GM23248 (cell line): ENCODE data around the gene KDM5B. TPM values are rescaled to one million over a fixed set of nuclear protein-coding genes. Genes with fewer than 3 reads are reported as not detected.

Experiments used
- DNase-seq: peaks from one replicate; pipeline ENCODE4 v3.0.0-alpha.2; 2015
- H2AFZ ChIP-seq: fragments of 200-600 bp; sonication (generic); 2 replicates; pipeline ENCODE4 v1.6.1; 2016; ENCODE audit warnings: antibody characterized with exemption
- H3F3A ChIP-seq: fragments of 200-600 bp; sonication (generic); 2 replicates; pipeline ENCODE4 v1.6.1; 2016; ENCODE audit warnings: mild to moderate bottlenecking, antibody characterized with exemption, mixed run types; ENCODE audit not compliant: insufficient read depth
- H3K27ac ChIP-seq: fragments of 200-600 bp; sonication (generic); 2 replicates; pipeline ENCODE4 v1.5.1; 2016; ENCODE audit warnings: mild to moderate bottlenecking
- H3K27me3 ChIP-seq: fragments of 200-600 bp; sonication (generic); replicated peaks from 2 replicates; pipeline ENCODE4 v1.6.1; 2016; ENCODE audit warnings: mild to moderate bottlenecking; ENCODE audit not compliant: insufficient read depth
- H3K36me3 ChIP-seq: fragments of 200-600 bp; sonication (generic); 2 replicates; pipeline ENCODE4 v1.6.1; 2016; ENCODE audit warnings: low read depth, mild to moderate bottlenecking
- H3K4me1 ChIP-seq: fragments of 200-600 bp; sonication (generic); 2 replicates; pipeline ENCODE4 v1.6.1; 2016; ENCODE audit warnings: mild to moderate bottlenecking; ENCODE audit not compliant: insufficient read depth
- H3K4me2 ChIP-seq: fragments of 200-600 bp; sonication (generic); one replicate; pipeline ENCODE4 v1.6.1; 2016; ENCODE audit warnings: mild to moderate bottlenecking; ENCODE audit not compliant: unreplicated experiment
- H3K4me3 ChIP-seq: fragments of 200-600 bp; sonication (generic); 2 replicates; pipeline ENCODE4 v1.5.1; 2016; ENCODE audit warnings: mild to moderate bottlenecking
- H3K79me2 ChIP-seq: fragments of 200-600 bp; sonication (generic); 2 replicates; pipeline ENCODE4 v1.6.1; 2016; ENCODE audit warnings: mild to moderate bottlenecking; ENCODE audit not compliant: insufficient read depth
- H3K9ac ChIP-seq: fragments of 200-600 bp; sonication (generic); 2 replicates; pipeline ENCODE4 v1.6.1; 2016; ENCODE audit warnings: mild to moderate bottlenecking
- H3K9me2 ChIP-seq: fragments of 200-600 bp; sonication (generic); 2 replicates; pipeline ENCODE4 v1.6.1; 2016; ENCODE audit warnings: mixed run types, mild to moderate bottlenecking, moderate library complexity; ENCODE audit not compliant: insufficient read depth
- H3K9me3 ChIP-seq: fragments of 200-600 bp; sonication (generic); one replicate; pipeline ENCODE4 v1.6.1; 2017; ENCODE audit warnings: low read depth
- H4K20me1 ChIP-seq: fragments of 200-600 bp; sonication (generic); 2 replicates; pipeline ENCODE4 v1.6.0; 2016; ENCODE audit not compliant: insufficient read depth
- EZH2 ChIP-seq: fragments of 200-600 bp; sonication (generic); IDR thresholded peaks from 2 replicates; pipeline ENCODE4 v1.6.1; 2018; ENCODE audit warnings: antibody characterized with exemption, mild to moderate bottlenecking; ENCODE audit not compliant: insufficient read depth, poor library complexity, severe bottlenecking
- EZH2phosphoT487 ChIP-seq: fragments of 200-600 bp; sonication (generic); IDR thresholded peaks from 2 replicates; pipeline ENCODE4 v1.6.1; 2018; ENCODE audit warnings: antibody characterized with exemption, moderate library complexity, mild to moderate bottlenecking, low read depth; ENCODE audit not compliant: insufficient read depth
- WGBS, 2 experiments: methylation state at CpG; one replicate each; pipeline ENCODE4 v1.1.6; 2015 to 2017; ENCODE audit warnings: low lambda C conversion rate in 2 of 2, low coverage in 1 of 2; ENCODE audit errors: missing lambda C conversion rate in 2 of 2; 5-methylcytosine and 5-hydroxymethylcytosine counted together
- in situ Hi-C: fragments of 300-500 bp; cut with MboI; formaldehyde crosslinking; loops from 2 replicates; pipeline ENCODE4 v1.15.0; 2020
- polyA plus RNA-seq: library from polyadenylated mRNA; unstranded; fragments of >200 nt; fragmentation: Nextera tagmentation; extraction: Ambion mirVana; gene quantifications from 2 replicates; pipeline ENCODE4 v1.2.1, GENCODE V29; 2016
- total RNA-seq: library from RNA; depleted of rRNA; stranded (reverse); fragments of >200 nt; shearing (Covaris generic); gene quantifications from 2 replicates; pipeline ENCODE4 v1.2.3, GENCODE V29; 2014

Gene KDM5B
- total and polyA plus RNA-seq, 2 experiments from 2014 or later = 64.3 to 79.5 TPM

GRCh38 chr1:202683029-202683428 is 125.2 kb downstream of the KDM5B start:
- TF ChIP-seq EZH2 (no peak), EZH2phosphoT487 (no peak)
- H3K27ac ChIP-seq = no peak overlapping the region
- H3F3A ChIP-seq = no peaks in the 10 kb centered on the region
- H3K4me2 ChIP-seq = no peak overlapping the region
- no peaks in the 10 kb centered on the region for H4K20me1 ChIP-seq
- H2AFZ ChIP-seq = no peak overlapping the region
- no peaks in the 10 kb centered on the region for H3K9me2 ChIP-seq
- H3K4me1 ChIP-seq = no peaks in the 10 kb centered on the region
- H3K79me2 ChIP-seq = no peaks in the 10 kb centered on the region
- WGBS, 2 experiments = 59 to 63% methylated on average over 4 of the region's 4 CpGs
- H3K4me3 ChIP-seq = no peak overlapping the region
- in situ Hi-C loops = no loop called here
- no peaks in the 10 kb centered on the region for H3K36me3 ChIP-seq
- no peak for DNase-seq
- peaks cover 31% of the 10 kb centered on the region for H3K27me3 ChIP-seq
- H3K9ac ChIP-seq = no peak overlapping the region
- no peaks in the 10 kb centered on the region for H3K9me3 ChIP-seq

- in situ Hi-C loops = no loop called here
Measured at GRCh38 chr1:202682477-202682876, 125.7 kb downstream of the KDM5B start.

GRCh38 chr1:202681736-202682420 is 126.3 kb downstream of the KDM5B start:
- Histone ChIP-seq H3K4me2 (no peak overlapping the region), H3K9me2 (no peaks in the 10 kb centered on the region), H3K9ac (no peak overlapping the region), H3K4me1 (no peaks in the 10 kb centered on the region), H3K27me3 (peaks cover 28% of the 10 kb centered on the region), H2AFZ (no peak overlapping the region), H3K4me3 (no peak overlapping the region), H3K9me3 (no peaks in the 10 kb centered on the region), H3F3A (no peaks in the 10 kb centered on the region), H3K27ac (no peak overlapping the region), H3K36me3 (no peaks in the 10 kb centered on the region), H3K79me2 (no peaks in the 10 kb centered on the region), H4K20me1 (no peaks in the 10 kb centered on the region)
- WGBS, 2 experiments = 29 to 36% methylated on average over 11 of the region's 11 CpGs
- TF ChIP-seq EZH2phosphoT487 = no peak
- no peak for TF ChIP-seq EZH2
- DNase-seq = no peak
- in situ Hi-C loops = no loop called here

More at GRCh38 chr1:202682477-202682876, 125.7 kb downstream of the KDM5B start:
- no peak overlapping the region for H3K4me3 ChIP-seq
- H3K4me1 ChIP-seq = no peaks in the 10 kb centered on the region
- H3K9ac ChIP-seq = no peak overlapping the region
- H3K27ac ChIP-seq = no peak overlapping the region
- H4K20me1 ChIP-seq = no peaks in the 10 kb centered on the region
- no peaks in the 10 kb centered on the region for H3K36me3 ChIP-seq
- no peaks in the 10 kb centered on the region for H3F3A ChIP-seq
- no peak for DNase-seq
- H3K27me3 ChIP-seq = peaks cover 30% of the 10 kb centered on the region
- no peaks in the 10 kb centered on the region for H3K79me2 ChIP-seq
- H3K4me2 ChIP-seq = no peak overlapping the region
- WGBS, 2 experiments = 68% methylated on average over 9 of the region's 9 CpGs
- no peaks in the 10 kb centered on the region for H3K9me3 ChIP-seq
- no peak for TF ChIP-seq EZH2
- H2AFZ ChIP-seq = no peak overlapping the region
- no peaks in the 10 kb centered on the region for H3K9me2 ChIP-seq

- in situ Hi-C loops = no loop called here
Measured at GRCh38 chr1:202680586-202681352, 127.5 kb downstream of the KDM5B start.

More at GRCh38 chr1:202680586-202681352, 127.5 kb downstream of the KDM5B start:
- no peaks in the 10 kb centered on the region for H3K9me3 ChIP-seq
- no peak for DNase-seq
- H2AFZ ChIP-seq = no peak overlapping the region
- 51% methylated on average over 2 of the region's 2 CpGs for WGBS, 2 experiments
- H3K27me3 ChIP-seq = peaks cover 27% of the 10 kb centered on the region
- no peaks in the 10 kb centered on the region for H3K79me2 ChIP-seq
- H3F3A ChIP-seq = no peaks in the 10 kb centered on the region
- H4K20me1 ChIP-seq = no peaks in the 10 kb centered on the region
- H3K4me2 ChIP-seq = no peak overlapping the region
- no peaks in the 10 kb centered on the region for H3K9me2 ChIP-seq
- no peaks in the 10 kb centered on the region for H3K36me3 ChIP-seq
- no peak overlapping the region for H3K4me3 ChIP-seq
- no peak overlapping the region for H3K27ac ChIP-seq
- H3K4me1 ChIP-seq = no peaks in the 10 kb centered on the region
- TF ChIP-seq EZH2 = no peak
- TF ChIP-seq EZH2phosphoT487 = no peak
- H3K9ac ChIP-seq = no peak overlapping the region
